ENCODE measurements around the gene GPSM3.

GPSM3 gene

DNA sequence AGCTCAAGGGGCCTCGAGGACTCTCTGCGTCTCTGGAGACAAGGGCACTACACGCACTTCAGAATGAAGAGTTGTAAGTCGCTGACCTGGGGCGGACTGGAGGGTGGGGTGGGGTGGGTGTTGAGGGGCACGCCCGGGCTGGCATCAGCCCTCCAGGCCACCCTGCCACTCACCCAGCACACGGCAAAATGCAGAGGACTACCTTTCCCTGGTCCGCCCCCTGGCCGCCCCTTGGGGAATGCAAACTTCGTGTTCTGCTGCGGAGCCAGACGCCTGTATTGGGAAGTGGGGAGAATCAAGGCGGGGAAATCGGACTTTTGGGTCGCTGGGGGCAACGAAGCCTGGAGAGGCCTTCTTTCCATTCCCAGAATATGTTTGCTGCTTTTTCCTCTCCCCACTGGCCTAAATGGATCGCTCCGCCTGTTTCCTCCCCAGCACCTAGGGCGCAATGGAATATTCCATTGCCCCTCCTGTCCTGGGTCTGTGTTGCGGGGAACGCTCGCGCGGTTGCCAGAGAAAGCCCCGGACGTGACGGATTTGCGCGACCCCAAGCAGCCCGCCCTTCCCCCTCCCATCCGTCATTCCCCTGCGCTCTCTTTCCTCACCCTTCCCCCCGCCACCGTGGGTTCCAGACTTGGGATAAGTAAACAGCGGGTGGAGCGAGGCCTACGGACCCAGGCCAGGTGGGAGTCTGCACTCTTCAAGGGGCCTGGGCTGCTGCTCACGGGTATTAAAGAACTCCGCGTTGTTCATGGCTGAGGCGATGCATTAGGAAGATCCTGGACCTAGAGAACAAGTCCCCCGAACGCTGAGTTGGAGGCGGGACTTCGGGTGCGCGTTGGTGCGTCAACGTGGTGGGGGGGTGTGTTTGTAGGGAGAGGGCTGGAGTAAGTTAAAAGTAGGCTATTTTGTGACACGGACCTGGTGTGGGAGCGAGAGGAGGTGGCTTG is 38.6 kb downstream of the GPSM3 start, which contains the start of gene PPT2 (continued):
- TF ChIP-seq, protein P1, sequence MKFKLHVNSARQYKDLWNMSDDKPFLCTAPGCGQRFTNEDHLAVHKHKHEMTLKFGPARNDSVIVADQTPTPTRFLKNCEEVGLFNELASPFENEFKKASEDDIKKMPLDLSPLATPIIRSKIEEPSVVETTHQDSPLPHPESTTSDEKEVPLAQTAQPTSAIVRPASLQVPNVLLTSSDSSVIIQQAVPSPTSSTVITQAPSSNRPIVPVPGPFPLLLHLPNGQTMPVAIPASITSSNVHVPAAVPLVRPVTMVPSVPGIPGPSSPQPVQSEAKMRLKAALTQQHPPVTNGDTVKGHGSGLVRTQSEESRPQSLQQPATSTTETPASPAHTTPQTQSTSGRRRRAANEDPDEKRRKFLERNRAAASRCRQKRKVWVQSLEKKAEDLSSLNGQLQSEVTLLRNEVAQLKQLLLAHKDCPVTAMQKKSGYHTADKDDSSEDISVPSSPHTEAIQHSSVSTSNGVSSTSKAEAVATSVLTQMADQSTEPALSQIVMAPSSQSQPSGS (tag by site-specific recombination; IDR thresholded peaks at IDR 0.05; ENCODE audit: low read depth) = no peak
- TF ChIP-seq GLIS2 (tag by site-specific recombination; IDR thresholded peaks at IDR 0.05) = peak; percentile 25
- TF ChIP-seq ZNF626 (tag by site-specific recombination; IDR thresholded peaks at IDR 0.05) = no peak
- TF ChIP-seq KLF7 (tag by site-specific recombination; IDR thresholded peaks at IDR 0.05; ENCODE audit: borderline replicate concordance) = no peak; the same call in 1 of the 2 replicates
- no peak for TF ChIP-seq ZNF514 (tag by site-specific recombination; IDR thresholded peaks at IDR 0.05)
- peak; percentile 52; the same call in 1 of the 2 replicates for TF ChIP-seq ZNF2 (tag by site-specific recombination; IDR thresholded peaks at IDR 0.05)
- TF ChIP-seq EGR2 (tag by site-specific recombination; IDR thresholded peaks at IDR 0.05; ENCODE audit: low read depth) = peak; percentile 81
- TF ChIP-seq ZNF404 (tag by site-specific recombination; IDR thresholded peaks at IDR 0.05) = no peak
- TF ChIP-seq MYNN (tag by site-specific recombination; IDR thresholded peaks at IDR 0.05; ENCODE audit: borderline replicate concordance) = peak; percentile 68
- peak; percentile 82 for TF ChIP-seq ZFHX2 (tag by site-specific recombination; conservative IDR thresholded peaks at IDR 0.05)
- TF ChIP-seq, protein P2, sequence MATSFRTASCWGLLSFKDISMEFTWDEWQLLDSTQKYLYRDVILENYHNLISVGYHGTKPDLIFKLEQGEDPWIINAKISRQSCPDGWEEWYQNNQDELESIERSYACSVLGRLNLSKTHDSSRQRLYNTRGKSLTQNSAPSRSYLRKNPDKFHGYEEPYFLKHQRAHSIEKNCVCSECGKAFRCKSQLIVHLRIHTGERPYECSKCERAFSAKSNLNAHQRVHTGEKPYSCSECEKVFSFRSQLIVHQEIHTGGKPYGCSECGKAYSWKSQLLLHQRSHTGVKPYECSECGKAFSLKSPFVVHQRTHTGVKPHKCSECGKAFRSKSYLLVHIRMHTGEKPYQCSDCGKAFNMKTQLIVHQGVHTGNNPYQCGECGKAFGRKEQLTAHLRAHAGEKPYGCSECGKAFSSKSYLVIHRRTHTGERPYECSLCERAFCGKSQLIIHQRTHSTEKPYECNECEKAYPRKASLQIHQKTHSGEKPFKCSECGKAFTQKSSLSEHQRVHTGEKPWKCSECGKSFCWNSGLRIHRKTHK (tag by site-specific recombination; IDR thresholded peaks at IDR 0.05) = no peak
- TF ChIP-seq FEZF1 (tag by site-specific recombination; IDR thresholded peaks at IDR 0.05) = no peak
- TF ChIP-seq ZNF184 (tag by site-specific recombination; IDR thresholded peaks at IDR 0.05) = 0 out of 2 replicates have a peak, but pooled peaks have one; percentile 8
- no peak for TF ChIP-seq OSR2 (tag by site-specific recombination; IDR thresholded peaks at IDR 0.05)
- TF ChIP-seq RBAK (tag by site-specific recombination; IDR thresholded peaks at IDR 0.05) = no peak
- no peak for TF ChIP-seq ZNF341 (tag by site-specific recombination; IDR thresholded peaks at IDR 0.05; ENCODE audit: low read depth)
- TF ChIP-seq ZNF221 (tag by site-specific recombination; IDR thresholded peaks at IDR 0.05; ENCODE audit: borderline replicate concordance) = no peak
- TF ChIP-seq, protein P3, sequence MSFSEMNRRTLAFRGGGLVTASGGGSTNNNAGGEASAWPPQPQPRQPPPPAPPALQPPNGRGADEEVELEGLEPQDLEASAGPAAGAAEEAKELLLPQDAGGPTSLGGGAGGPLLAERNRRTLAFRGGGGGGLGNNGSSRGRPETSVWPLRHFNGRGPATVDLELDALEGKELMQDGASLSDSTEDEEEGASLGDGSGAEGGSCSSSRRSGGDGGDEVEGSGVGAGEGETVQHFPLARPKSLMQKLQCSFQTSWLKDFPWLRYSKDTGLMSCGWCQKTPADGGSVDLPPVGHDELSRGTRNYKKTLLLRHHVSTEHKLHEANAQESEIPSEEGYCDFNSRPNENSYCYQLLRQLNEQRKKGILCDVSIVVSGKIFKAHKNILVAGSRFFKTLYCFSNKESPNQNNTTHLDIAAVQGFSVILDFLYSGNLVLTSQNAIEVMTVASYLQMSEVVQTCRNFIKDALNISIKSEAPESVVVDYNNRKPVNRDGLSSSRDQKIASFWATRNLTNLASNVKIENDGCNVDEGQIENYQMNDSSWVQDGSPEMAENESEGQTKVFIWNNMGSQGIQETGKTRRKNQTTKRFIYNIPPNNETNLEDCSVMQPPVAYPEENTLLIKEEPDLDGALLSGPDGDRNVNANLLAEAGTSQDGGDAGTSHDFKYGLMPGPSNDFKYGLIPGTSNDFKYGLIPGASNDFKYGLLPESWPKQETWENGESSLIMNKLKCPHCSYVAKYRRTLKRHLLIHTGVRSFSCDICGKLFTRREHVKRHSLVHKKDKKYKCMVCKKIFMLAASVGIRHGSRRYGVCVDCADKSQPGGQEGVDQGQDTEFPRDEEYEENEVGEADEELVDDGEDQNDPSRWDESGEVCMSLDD (tag by site-specific recombination; IDR thresholded peaks at IDR 0.05) = peak; percentile 6
- TF ChIP-seq ZNF214 (tag by site-specific recombination; IDR thresholded peaks at IDR 0.05; ENCODE audit: borderline replicate concordance) = no peak
- TF ChIP-seq, protein P4, sequence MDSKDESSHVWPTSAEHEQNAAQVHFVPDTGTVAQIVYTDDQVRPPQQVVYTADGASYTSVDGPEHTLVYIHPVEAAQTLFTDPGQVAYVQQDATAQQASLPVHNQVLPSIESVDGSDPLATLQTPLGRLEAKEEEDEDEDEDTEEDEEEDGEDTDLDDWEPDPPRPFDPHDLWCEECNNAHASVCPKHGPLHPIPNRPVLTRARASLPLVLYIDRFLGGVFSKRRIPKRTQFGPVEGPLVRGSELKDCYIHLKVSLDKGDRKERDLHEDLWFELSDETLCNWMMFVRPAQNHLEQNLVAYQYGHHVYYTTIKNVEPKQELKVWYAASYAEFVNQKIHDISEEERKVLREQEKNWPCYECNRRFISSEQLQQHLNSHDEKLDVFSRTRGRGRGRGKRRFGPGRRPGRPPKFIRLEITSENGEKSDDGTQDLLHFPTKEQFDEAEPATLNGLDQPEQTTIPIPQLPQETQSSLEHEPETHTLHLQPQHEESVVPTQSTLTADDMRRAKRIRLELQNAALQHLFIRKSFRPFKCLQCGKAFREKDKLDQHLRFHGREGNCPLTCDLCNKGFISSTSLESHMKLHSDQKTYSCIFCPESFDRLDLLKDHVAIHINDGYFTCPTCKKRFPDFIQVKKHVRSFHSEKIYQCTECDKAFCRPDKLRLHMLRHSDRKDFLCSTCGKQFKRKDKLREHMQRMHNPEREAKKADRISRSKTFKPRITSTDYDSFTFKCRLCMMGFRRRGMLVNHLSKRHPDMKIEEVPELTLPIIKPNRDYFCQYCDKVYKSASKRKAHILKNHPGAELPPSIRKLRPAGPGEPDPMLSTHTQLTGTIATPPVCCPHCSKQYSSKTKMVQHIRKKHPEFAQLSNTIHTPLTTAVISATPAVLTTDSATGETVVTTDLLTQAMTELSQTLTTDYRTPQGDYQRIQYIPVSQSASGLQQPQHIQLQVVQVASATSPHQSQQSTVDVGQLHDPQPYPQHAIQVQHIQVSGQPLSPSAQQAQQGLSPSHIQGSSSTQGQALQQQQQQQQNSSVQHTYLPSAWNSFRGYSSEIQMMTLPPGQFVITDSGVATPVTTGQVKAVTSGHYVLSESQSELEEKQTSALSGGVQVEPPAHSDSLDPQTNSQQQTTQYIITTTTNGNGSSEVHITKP (tag by site-specific recombination; IDR thresholded peaks at IDR 0.05) = peak; percentile 100
- no peak for TF ChIP-seq SCRT2 (tag by site-specific recombination; IDR thresholded peaks at IDR 0.05)
